Superior temporal gyrus (tissue), 1 donor: ENCODE results near the gene ALG10B.
"Not testable (repeated sequence)": the region's sequence is repeated elsewhere in the genome, so short reads cannot be mapped to it uniquely, and the experiment has no call there.

Source experiments
- DNase-seq: peaks from one replicate; pipeline ENCODE4 v3.0.0-alpha.2; 2016; ENCODE audit errors: extremely low spot score

ALG10B gene, protein sequence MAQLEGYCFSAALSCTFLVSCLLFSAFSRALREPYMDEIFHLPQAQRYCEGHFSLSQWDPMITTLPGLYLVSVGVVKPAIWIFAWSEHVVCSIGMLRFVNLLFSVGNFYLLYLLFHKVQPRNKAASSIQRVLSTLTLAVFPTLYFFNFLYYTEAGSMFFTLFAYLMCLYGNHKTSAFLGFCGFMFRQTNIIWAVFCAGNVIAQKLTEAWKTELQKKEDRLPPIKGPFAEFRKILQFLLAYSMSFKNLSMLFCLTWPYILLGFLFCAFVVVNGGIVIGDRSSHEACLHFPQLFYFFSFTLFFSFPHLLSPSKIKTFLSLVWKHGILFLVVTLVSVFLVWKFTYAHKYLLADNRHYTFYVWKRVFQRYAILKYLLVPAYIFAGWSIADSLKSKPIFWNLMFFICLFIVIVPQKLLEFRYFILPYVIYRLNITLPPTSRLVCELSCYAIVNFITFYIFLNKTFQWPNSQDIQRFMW

GRCh38 chr12:38316391-38317129 lies at the start of gene ALG10B:
TSS of gene ALG10B (plus strand) at chr12:38316774. CDS start at chr12:38316894, 120 bp downstream.
- peak; percentile 99 for DNase-seq

GRCh38 chr12:38268612-38269011 lies 48.0 kb upstream of the ALG10B start:
- DNase-seq = no peak

- no peak for DNase-seq
Observed at GRCh38 chr12:38269897-38270296, 46.7 kb upstream of the ALG10B start.

- DNase-seq = no peak
Observed at GRCh38 chr12:38279756-38280155, 36.8 kb upstream of the ALG10B start.

DNA sequence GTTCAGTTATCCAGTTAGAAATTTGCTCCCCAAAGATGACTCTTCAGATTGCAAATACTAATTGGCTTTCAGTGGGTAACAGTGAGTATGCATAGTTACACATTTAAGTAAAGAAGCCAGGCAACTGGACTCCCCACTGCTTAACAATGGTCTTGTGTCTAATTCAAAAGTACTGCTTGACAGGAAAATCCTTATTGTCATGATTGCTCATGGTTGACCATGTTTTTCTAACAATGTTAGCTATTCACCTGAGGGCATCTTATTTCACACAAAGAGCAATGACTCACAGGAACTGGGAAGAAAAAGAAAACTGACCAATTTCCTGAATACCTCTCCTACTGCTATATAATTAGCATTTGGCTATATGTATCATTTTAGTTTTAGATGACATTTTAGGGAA lies 33.7 kb upstream of the ALG10B start:
- no peak for DNase-seq

- no peak for DNase-seq
Observed at GRCh38 chr12:38289396-38289795, 27.2 kb upstream of the ALG10B start.

DNA sequence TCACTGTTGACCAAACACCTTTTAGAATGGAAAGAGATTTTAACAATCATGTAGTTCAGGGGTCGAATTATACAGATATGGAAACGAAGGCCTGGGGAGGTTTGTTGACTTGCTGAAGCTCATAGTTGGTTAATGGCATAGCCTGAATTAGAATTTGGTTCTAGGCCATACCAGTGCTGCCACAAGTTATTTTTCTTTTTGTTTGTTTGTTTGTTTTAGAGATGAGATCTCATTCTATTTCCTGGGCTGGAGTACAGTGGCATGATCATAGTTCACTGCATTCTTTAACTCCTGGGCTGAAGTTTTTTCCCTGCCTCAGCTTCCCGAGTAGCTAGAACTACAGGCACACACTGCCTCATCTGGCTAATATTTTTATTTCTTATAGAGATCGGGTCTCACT lies 25.4 kb upstream of the ALG10B start:
- no peak for DNase-seq

DNA sequence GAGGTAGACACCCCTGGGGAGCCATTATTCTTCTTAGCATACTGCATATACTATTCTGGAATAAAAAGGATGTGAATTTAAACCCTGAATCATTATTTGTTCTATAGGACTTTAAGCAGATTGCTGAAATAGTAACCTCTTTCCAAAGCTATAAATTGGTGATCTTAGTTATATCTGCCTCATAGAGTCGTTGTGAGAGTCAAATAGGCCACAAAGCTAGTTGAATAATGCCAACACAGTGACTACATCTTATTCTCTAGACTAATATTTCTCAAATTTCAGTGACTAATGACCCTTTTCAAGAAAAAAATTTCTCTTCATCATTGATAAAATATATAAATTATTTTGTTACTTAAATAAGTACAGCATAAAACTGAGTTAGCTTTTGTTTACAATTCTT lies 13.6 kb upstream of the ALG10B start:
- not testable (repeated sequence) for DNase-seq

GRCh38 chr12:38321966-38322365 lies 5.4 kb downstream of the ALG10B start:
- DNase-seq = not testable (repeated sequence)

DNA sequence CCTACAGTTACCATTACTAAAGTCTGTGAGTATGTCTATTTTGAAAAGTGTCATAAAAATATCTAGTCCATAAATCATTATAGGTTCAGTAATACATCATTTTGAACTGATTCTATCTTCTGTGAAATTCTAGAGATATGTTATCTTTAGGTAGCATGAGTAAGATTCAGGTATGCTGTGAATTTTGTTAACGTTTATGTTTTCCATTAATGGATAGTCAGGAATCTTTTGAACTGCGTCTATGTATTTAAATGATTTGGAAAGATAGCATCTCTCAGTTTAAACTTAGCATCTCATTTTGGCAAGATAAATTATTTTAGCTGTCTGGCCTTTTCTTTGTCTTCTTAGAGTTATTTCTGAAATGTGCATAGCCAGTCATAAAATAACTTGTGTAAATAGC lies 8.3 kb downstream of the ALG10B start:
- DNase-seq = no peak

DNA sequence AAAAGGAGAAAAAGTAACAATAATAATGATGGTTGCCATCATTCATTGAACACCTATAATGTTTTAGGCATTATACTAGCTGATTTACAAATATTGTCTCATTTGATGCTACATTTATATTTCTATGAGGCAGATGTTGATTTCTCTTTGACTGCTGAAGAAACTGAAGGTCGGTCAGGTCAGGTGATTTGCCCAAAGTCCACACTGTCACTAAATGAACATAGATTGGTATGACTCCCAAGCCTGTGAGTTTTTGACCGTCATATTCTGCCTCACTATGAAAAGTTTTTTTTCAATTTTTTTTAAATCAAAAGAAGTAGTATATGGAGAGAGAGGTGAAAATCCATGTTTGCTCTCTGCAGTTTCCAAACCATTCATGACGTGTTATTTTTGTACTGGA lies 10.8 kb downstream of the ALG10B start:
- no peak for DNase-seq

- DNase-seq = peak; percentile 83
Observed at GRCh38 chr12:38328306-38328895, 11.8 kb downstream of the ALG10B start.

GRCh38 chr12:38330414-38330813 lies 13.8 kb downstream of the ALG10B start:
- not testable (repeated sequence) for DNase-seq

- DNase-seq = no peak
Observed at GRCh38 chr12:38332814-38333213, 16.2 kb downstream of the ALG10B start.

DNA sequence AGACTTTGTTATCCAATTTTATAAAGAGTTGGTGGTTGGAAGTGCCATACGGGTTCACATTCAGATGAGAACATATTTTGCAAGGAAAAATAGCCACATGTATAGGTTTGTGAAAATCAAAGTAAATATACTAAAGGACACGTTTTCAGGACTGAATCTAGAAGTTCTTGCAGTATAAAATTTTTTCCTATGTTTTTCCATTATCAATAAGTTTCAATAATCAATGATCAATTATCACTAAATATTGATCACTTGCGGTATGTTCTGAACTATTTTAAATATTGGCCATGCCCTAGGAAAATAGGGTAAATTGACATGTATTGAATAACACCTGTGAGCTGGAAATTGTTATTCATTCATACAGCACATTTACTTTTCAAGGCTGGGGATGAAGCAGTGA lies 25.9 kb downstream of the ALG10B start:
- no peak for DNase-seq

GRCh38 chr12:38343256-38343655 lies 26.7 kb downstream of the ALG10B start:
- not testable (repeated sequence) for DNase-seq

GRCh38 chr12:38343916-38344315 lies 27.3 kb downstream of the ALG10B start:
- not testable (repeated sequence) for DNase-seq

- DNase-seq = peak; percentile 33
Observed at GRCh38 chr12:38350342-38351174, 34.0 kb downstream of the ALG10B start.

DNA sequence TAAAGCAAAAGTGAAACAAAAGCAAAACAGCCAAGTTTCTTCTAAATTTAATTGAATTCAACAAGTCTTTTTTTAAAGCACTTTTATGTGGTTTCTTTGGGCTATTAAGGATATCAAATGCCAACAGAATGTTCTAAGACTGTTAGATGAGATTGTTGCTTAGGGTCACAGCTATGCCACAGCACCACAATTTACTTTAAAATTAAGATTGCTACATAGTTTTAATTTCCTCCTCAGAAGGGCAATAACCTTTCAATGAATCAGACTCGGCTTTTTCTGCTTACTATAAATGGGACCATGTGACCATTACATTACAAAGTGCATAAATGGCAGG lies 34.6 kb downstream of the ALG10B start:
- not testable (repeated sequence) for DNase-seq

DNA sequence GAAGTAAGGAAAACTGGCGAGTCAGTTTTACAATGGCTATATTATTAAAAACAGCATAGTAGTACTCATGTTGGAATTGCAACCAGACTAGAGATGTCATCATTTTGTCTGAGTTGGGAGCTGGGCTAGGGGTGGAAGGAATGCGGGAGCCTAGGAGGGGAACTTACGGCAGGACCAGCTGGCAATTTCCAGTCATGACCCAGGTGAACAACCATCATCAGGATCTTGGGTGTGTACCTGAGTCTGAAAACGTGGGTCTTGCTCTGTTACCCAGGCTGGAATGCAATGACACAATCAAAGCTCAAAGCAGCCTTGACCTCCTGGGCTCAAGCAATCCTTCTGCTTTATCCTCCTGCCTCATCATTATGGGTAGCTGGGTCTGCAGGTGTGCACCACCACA lies 50.9 kb downstream of the ALG10B start:
- DNase-seq = no peak

- DNase-seq = no peak
Observed at GRCh38 chr12:38370311-38370710, 53.7 kb downstream of the ALG10B start.

- no peak for DNase-seq
Observed at GRCh38 chr12:38373784-38374183, 57.2 kb downstream of the ALG10B start.
